HuH-7 (cell line): ENCODE results near the gene ZNF580.

Experiments used
- DNase-seq: peaks from one replicate; pipeline ENCODE4 v3.0.0; 2011; ENCODE audit warnings: low spot score

ZNF580 gene

DNA sequence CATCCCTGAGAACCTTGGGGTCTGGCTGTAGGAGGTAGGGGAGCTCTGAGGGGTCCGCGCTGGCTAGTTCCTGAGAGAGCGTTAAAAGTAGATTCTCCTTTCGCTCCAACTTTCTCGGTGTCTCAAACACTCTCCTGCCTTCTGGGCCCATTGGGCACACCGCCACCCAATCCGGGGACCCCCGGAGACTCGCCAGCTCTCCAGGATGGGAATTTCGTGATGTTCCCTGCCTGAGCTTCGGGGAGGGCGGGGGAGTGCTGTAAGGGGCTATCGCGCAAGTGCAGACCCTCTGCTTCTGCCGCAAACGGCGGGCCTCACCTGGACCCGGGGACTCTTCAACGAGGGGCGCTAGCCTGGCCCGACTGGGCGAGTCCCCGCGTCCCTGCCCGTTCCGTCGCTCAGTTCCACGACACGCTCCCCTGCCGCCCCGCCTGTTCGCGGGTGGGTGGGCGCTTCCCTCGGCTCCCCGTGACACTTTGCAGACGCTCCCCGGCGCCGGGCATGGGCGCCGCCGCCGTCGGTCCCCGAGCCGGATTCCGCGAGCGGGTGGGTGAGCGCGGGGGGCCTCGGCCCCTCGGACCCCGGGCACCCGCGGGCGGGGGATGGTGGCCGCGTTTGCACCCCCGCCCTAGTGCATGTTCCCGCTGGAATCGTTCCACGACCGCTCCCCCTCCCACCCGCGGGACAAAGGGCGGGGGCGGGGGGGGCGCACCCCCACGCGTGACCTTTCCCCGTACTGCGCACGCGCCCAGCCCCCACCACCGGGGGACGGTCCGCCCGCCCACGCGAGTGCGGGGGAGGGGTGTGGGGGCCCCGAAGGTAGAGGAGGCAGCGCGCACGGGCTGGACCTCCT lies 7.2 kb downstream of the ZNF580 start, which contains the start of gene CCDC106:
TSS of gene CCDC106 (plus strand) at position 481 of the 853 bp plus-strand sequence. CDS start 835 bp downstream, outside the sequence.
- peak; percentile 87 for DNase-seq

DNA sequence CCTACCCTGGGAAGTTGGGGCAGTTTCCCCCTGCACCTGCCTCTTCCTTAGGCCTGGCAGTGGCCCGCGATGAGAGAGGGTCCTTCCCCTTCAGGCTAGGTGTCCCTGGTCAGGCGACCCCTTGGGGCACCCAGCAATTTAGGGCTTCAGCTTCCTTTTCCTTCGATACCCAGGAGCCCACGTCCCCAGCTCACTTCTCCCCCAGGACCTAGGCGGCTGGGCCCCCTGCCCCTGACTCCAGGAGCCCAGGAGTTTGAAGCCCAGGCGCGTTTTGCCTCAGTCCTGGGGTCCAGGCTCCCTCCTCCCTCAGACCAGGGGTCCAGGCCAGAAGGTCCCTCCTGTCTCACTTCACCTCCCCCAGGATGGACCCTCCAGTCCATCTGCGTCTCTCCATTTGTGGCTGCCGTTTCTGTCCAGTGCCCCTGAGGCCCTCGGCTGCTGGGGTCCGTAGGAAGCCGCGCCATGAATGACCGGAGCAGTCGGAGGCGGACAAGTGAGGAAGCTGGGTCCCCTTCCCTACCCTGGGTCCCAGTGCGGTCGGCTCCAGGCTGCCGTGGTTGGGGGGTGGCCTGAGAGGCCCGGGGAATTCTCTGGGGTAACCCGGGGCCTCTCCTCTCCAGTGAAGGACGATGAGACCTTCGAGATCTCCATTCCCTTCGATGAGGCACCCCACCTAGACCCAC lies 7.9 kb downstream of the ZNF580 start:
- DNase-seq = no peak

DNA sequence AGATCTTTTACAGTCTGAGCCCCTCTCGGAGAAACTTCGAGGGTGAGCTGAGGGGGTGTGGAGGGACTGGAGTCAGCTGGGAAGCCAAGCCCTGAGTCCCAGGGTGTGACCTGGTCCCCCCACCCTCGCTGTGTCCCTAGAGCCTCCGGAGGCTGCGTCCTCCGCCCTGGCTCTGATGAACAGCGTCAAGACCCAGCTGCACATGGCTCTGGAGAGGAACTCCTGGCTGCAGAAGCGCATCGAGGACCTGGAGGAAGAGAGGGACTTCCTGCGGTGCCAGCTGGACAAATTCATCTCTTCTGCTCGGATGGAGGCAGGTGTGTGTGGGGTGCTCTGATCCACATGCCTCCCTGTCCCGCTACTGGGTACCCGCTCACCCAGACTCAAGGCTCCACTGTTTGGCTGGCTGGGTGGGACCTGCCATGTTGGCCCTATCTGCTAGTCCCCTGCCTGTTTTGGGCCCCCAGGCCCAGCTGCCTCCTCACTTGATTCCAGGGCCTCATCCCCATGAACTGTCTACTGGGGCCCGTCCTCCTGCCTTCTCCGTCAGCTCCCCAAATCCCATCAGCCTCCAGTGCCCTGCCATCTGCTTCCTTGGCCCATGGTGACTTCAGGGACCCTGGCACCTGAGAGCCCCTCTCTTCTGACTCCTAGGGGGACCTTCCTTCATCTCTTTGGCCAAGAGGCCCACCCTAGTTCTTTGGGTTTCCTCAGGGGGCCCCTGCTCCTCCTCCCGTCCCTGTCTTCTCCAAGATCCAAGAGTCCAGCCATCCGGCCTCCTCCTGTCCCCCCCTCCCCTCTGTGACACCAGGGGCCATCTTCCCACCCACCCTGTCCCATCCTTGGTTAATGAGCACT lies 8.7 kb downstream of the ZNF580 start:
- no peak for DNase-seq

DNA sequence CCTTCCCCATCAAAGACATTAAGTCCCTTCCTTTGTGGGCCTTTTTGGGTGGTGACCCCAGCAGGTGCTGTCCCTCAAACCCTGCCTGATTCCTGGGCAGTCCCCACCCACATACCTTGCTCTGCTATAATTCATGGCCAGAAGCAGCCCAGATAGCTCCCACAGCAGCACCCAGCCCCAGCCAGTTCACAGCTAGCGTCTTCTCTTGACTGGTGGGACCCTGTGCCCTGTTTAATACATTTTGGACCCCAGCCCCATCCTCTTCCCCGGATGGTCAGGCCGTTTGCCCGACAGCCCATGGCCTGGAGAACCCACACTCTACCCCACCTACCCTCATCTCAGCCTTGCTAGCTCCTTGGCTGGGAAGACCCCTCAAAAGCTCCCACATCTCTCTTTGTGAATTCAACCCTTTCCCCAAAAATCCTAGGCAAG lies 9.3 kb downstream of the ZNF580 start:
- DNase-seq = no peak

DNA sequence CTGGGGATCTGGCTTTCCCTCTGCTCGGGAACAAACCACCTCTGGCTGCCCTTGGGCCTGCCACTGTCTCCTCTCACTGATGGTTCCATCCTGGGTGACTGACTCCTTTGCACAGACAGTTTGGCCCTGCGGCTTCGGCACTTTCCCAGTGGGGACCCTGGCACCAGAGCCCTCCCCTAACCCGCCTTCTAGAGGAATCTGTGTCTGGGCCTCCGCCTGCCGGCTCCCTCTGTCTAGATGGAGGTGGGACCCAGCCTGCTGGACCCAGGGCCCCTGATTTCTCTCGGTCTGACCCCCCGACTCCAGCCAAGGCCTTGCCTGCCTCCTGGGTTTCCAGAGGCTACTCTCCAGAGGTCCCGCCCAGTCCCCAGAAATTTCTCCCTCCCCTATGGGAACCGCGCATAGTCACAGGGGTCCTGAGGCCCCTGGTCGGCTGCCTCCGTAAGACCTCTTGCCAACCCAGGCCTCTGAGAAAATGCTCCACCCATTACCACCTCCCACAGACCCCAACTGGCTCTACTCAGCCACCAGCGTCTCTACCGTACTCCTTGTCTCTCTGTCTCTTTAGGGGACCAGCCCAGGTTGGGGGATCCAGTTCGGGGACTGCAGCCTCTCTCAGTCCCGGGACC lies 9.9 kb downstream of the ZNF580 start:
- DNase-seq = no peak

DNA sequence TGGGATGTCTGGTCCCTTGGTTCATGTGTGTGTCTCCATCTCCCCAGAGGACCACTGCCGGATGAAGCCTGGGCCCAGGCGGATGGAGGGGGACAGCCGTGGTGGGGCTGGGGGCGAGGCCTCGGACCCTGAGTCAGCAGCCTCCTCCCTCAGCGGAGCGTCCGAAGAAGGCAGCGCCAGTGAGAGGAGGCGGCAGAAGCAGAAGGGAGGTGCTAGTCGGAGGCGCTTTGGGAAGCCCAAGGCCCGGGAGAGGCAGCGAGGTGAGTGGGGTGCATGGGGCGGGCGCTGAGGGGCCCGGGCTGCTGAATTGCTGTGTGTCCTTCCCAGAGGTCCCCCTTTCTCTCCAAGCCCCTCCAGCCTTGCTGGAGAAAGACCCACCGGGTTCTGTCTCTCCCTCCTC lies 10.4 kb downstream of the ZNF580 start:
- no peak for DNase-seq

DNA sequence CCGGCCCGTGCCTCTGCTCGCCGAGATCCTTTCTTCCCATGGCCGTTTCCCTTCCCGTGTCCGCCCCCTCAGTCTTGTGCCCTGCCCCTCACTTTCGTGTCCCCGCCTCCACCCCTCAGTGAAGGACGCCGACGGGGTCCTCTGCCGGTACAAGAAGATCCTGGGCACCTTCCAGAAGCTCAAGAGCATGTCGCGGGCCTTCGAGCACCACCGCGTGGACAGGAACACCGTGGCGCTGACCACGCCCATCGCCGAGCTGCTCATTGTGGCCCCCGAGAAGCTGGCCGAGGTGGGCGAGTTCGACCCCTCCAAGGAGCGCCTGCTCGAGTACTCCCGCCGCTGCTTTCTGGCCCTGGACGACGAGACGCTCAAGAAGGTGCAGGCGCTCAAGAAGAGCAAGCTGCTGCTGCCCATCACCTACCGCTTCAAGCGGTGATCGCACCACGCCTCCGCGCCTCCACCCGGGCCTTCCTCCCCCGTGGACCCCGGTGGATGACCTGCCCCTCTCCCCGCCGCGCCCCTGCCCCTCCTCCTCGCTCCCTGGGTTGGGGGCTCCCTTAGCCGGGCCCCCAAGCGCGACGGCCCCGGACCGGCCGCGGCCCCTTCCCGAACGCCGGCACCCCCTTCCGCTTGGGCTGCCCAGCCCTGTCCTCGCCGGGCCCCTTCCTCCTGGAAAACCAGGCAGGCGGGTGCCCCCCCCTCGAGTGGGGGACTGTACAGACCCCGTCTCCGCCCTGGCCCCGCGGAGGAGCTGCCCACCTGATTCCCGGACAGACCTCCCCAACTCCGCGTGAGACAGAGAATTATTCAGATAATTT lies 11.7 kb downstream of the ZNF580 start:
- no peak for DNase-seq

DNA sequence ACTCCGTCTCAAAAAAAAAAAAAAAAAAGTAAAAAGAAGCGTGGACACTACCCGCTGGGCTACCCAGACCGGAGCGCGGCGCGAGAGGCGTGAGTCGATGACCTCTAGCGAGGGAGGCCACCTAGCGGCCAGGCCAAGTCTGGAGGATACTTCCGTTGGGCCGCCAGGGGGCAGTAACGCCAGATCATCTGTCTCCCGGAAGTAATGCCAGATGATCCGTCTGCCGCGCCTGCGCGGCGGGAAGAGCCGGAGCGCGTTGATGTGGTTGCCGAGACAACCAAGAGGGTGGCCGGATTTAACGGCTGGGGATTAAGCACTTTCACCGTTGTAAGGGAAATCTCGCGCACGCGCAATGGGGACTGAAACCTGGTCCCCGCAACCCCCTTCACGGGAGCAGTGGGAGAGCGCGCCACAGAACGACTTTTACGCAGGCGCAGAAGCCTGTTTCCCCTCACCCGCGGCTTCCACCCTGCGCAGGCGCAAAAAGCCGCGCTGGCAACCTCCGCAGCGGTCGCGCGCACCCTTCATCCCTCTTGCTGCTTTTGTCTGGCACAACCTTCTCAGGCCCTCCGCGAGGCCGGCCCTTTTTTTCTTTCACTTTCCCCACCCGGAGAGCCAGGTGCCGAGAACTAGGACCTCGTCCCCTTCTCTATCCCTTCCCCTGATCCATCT lies 13.0 kb downstream of the ZNF580 start:
- DNase-seq = peak; percentile 98

DNA sequence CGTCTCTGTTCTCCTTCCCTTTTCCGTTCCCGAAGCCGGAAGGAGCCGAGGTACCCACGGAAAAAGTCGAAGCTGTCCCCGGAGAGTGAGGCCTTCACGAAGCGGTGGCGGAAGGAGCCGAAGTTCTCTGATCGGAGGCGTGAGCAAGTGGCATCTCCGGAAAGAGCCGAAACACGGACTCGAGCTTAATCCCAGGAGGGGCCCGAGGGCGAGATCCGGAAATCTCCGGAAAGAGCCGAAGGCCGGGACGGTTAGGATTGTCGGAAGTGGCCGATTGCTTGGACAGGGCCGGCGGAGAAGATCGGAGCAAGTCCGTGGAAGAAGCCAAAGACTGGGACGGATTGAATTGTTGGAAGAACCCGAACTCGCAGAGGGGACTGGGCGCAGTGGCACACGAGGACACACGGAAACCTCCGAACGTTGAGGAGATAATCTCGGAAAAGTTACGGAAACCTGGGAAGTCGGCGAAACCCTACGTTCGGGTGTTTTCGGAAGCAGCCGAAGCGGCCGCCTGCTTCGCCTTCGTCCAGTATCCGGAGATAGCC lies 13.6 kb downstream of the ZNF580 start:
- peak; percentile 92 for DNase-seq

DNA sequence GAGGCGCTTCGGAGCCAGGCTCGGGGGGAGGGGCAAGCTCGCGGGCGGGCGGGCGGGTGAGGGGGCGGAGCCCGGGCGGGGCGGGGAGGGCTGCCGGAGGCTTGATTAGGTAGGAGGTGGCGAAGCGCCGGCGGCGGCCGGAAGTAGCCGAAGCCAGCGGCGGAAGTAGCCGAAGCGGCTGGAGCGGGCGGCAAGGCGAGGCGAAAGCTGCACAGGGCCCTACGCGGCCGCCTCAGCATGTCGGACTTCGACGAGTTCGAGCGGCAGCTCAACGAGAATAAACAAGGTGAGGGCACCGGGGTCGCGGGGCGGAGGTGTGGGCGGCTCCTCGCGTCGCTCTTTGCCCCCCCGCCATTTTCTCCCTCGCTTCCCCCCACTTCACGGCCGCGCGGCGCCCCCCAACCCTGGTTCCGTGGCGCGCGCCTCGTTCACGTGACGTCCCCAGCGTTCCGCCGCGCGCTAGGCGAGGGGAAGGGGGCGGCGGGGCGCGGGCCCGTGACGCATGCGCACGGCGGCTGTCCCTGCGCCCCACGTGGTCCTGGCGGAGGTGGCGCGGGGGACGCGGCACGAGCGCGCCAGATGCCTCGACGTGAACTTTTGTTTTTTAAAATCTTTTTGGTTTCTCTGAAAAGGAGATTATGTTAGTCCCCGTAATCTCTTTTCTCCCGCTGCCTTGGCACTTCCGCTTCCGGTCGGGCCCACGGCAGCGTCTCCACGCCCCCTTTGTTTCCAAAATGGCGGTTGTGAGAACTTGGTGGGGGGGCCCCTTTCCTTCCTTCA lies 14.3 kb downstream of the ZNF580 start, which contains the start of gene U2AF2:
TSS of gene U2AF2 (plus strand) at position 168 of the 780 bp plus-strand sequence. CDS start at position 238, 70 bp downstream.
- DNase-seq = peak; percentile 87

DNA sequence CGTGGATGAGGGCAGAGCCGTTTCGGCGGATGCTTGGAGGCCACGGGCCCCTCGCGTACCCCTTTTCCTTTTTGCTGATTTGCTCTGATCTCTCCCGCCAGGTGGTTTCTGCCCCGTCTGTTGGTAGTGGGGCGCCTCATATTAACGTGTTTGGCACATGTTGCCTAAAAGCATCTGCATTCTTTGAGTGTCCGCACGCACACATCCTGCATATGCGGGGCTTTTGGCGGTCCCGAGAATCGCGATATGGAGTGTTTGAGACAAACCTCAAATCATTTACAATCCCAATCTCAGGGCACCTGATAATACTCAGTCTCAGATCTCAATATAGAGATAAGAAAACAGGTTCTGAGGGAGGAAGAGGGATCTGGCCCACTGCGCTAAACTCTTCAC lies 14.8 kb downstream of the ZNF580 start:
- no peak for DNase-seq

DNA sequence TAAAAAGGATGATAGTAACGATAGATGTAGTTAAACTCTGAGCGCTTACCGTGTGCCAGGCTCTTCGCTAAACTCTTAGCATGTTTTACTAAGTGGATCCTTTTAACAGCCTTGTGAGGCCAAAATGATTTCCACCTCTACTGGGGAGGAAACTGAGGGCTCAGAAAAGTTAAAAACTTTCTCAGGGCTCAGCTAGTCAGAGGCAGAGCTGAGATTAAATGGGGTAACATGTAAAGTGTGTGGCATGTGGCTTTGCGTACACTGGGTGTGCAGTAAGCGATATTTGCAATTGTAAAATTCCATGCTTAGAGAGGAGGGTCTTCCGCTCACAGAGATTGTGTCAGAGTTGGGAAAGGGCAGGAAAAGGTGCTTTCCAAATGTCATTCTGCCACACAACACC lies 15.8 kb downstream of the ZNF580 start:
- DNase-seq = no peak

DNA sequence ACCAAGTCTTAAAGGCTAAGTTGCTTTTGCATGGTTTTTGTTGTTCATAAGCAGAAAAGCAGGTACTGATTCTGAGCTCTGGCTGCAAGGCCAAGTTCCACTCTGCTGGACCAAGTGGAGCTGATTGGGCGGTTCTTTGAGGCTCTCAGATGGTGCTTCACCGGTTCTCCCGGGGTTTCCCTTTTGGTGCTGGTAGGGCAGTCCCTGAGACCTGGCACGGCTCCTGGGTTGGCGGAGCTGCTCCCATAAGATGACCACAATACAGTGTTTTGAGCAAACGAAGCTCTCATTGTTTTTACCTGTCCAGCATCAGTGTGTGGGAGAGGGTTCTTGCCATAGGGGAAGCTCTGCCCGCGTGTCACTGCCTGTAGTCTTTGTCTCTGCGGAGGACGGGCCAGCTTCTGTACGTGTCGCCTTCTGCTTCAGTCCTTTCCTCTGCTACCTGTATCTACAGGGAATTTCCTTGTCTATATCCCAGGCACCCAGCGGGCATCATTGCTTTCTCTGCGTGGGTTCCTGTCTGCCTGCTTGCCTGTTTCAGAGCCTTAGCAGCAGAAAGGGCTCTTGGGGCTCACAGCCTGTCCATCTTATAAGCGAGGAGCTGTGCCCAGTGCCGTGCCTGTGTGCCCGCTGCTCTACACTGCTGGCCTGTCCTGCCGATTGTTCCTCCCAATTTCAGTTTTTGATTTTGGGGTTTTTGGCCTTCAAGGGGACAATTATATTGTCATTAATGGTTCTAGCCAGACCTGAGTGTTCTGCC lies 16.4 kb downstream of the ZNF580 start:
- no peak for DNase-seq

DNA sequence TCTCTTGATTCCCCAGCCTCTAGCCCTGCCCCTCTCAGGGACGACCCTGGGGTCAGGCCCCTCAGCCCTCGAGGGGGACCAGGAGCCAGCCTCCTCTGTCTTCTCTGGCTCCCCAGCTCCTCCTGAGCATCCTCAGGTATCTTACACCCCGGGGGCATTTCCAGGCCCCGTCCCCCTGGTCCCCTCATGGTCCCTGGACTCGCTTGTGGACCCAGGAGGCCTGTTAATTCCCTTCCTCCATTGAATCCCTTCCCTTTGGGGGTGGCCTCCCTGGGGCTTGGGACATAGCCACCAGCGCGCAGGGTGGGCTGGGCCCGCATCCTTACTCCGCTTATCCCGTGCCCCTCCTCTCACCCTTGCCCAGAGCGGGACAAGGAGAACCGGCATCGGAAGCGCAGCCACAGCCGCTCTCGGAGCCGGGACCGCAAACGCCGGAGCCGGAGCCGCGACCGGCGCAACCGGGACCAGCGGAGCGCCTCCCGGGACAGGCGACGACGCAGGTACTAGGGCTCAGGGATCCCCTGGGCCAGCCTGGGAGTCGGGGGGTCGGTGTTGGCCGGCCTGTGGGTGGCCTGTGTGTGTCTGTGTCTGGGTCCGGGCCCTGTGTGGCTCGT lies 18.2 kb downstream of the ZNF580 start:
- DNase-seq = no peak

DNA sequence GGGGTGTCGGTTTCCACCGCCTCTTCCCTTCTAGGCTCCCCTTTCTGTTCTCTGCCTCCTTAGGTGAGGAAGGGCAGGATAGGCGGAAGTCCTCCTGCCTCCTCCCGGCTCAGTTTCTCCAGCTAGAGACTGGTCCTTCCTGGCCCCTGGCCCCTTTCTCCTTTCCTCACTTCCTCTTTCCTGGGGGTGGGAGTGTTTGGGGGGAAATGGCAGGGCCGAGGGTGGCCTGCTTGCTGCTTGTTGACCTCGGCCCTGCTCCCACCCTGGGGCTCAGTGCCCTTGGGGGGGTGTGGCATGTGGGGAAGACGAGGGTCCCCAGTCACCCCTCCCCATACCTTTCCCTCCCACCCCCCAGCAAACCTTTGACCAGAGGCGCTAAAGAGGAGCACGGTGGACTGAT lies 19.0 kb downstream of the ZNF580 start:
- no peak for DNase-seq

DNA sequence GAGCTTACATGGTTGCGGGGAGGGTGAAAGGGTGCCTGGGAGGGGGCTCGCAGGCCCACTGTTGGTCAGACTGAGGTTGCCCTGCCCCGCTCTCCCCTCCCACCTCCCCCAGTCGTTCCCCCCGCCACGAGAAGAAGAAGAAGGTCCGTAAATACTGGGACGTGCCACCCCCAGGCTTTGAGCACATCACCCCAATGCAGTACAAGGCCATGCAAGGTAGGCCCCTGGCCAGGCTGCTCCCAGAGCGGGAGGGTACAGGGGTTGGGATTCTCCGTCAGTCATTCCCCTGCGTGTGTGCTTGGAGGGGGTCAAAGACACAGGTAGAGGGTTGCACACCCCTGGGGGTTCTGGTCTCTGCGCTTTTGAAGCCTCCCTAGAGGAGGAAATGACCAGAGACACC lies 19.6 kb downstream of the ZNF580 start:
- no peak for DNase-seq

DNA sequence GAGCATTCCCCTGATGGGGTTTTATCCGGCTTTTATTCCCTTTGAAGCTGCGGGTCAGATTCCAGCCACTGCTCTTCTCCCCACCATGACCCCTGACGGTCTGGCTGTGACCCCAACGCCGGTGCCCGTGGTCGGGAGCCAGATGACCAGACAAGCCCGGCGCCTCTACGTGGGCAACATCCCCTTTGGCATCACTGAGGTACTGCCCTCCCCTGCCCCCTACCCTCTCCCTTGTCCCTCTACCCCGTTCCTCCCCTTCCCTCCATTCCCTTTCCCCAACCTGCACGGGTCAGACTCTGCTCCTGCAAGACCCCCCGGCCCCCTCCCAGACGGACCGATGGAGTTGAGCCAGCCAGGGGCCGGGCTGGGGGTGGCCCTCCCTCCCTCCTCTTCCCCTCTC lies 20.2 kb downstream of the ZNF580 start:
- no peak for DNase-seq

DNA sequence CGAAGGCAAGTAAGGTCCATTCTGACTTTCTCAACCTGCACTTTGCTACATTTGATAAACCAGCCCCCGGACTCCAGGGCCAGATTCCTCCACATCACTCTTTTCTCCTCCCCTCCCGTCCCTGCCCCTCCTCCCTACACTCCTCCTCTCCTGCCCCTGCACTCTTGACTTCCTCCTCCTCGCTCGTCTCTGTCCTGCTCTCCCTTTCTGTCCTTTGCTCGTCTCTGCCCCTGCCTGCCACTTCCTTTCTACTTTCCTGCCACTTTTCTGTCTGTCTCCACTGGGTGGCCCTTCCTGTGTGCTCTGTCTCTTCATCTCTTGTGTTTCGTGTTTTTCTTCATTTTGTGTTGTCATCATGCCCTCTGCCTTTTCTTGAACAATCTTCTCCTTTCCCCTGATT lies 21.0 kb downstream of the ZNF580 start:
- no peak for DNase-seq
